ENCODE data around the gene CDH13.

CDH13 gene

DNA sequence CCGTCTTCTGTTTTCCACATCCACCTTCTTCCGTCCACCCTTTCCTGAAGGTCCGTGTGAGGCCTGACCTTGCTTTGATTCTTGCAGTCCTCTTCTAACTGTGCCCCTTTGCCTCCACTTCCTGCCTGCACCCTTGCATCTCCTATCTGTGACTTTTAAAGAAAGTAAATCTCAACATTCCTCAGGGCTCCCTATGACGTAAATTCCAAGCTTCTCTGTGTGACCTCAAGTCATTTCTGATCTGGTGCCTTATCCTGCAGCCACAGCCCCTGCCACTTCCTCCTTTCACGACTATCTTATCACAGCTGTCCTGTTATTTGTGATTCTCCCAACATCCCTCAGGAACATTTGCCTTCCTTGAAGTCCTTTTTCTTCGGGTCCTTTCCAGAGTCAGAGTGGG, 520.5 kb downstream of the CDH13 start:
- no peak overlapping the region for H2BK12ac ChIP-seq (ENCODE audit: low read length)
- no peak for DNase-seq
- H2AFZ ChIP-seq (ENCODE audit: insufficient read depth, low read length, poor library complexity): no peak overlapping the region
- H2AK5ac ChIP-seq (ENCODE audit: low read length): no peak overlapping the region
- H3K18ac ChIP-seq (ENCODE audit: low read length): no peak overlapping the region
- no peaks in the 10 kb centered on the region for H3K9me3 ChIP-seq (ENCODE audit: insufficient read depth, low read depth, low read length)
- H4K91ac ChIP-seq (ENCODE audit: low read depth, low read length): no peak overlapping the region
- no peak overlapping the region for H3K23ac ChIP-seq (ENCODE audit: low read length)
- no peak overlapping the region for H2BK5ac ChIP-seq (ENCODE audit: low read depth, low read length, poor library complexity)
- no peak overlapping the region for H3K9ac ChIP-seq (ENCODE audit: low read length)
- no peak overlapping the region for H3K27ac ChIP-seq (ENCODE audit: low read depth, low read length)
- H2BK120ac ChIP-seq (ENCODE audit: insufficient read depth, low read length, poor library complexity): no peak overlapping the region
- no peak overlapping the region for H3K4me2 ChIP-seq (ENCODE audit: low read length)
- no peak overlapping the region for H3K14ac ChIP-seq (ENCODE audit: low read length)
- H3K79me1 ChIP-seq (ENCODE audit: low read length): no peaks in the 10 kb centered on the region
- H3K36me3 ChIP-seq (ENCODE audit: control insufficient read depth in 1 of 2, insufficient read depth in 2 of 2, low read length in 2 of 2): no peaks in the 10 kb centered on the region
- H3K27me3 ChIP-seq (ENCODE audit: insufficient read depth, low read length): no peaks in the 10 kb centered on the region
- no CpG with 5 or more reads among the region's 6 CpGs for WGBS (ENCODE audit: extremely low coverage, insufficient coverage, insufficient read length)
- no peaks in the 10 kb centered on the region for H3K4me1 ChIP-seq (ENCODE audit: control insufficient read depth in 1 of 2, insufficient read depth in 2 of 2, low read length in 2 of 2)
- H3K4me3 ChIP-seq (ENCODE audit: low read depth, low read length): no peak overlapping the region
- no peak overlapping the region for H4K12ac ChIP-seq (ENCODE audit: low read depth, low read length)
- H3K4ac ChIP-seq (ENCODE audit: low read depth, low read length): no peak overlapping the region
- H4K8ac ChIP-seq (ENCODE audit: low read depth, low read length): no peak overlapping the region
- H3K79me2 ChIP-seq (ENCODE audit: control insufficient read depth, insufficient read depth, low read length, poor library complexity): no peaks in the 10 kb centered on the region

- no CpG with 5 or more reads among the region's 15 CpGs for WGBS (ENCODE audit: extremely low coverage, insufficient coverage, insufficient read length)
- no peak overlapping the region for H3K23ac ChIP-seq (ENCODE audit: low read length)
- H3K27me3 ChIP-seq (ENCODE audit: insufficient read depth, low read length): no peaks in the 10 kb centered on the region
- H4K12ac ChIP-seq (ENCODE audit: low read depth, low read length): no peak overlapping the region
- H3K14ac ChIP-seq (ENCODE audit: low read length): no peak overlapping the region
- H3K36me3 ChIP-seq (ENCODE audit: control insufficient read depth in 1 of 2, insufficient read depth in 2 of 2, low read length in 2 of 2): no peaks in the 10 kb centered on the region
- no peaks in the 10 kb centered on the region for H3K79me1 ChIP-seq (ENCODE audit: low read length)
- no peak for DNase-seq
- H3K4me2 ChIP-seq (ENCODE audit: low read length): no peak overlapping the region
- H2BK5ac ChIP-seq (ENCODE audit: low read depth, low read length, poor library complexity): no peak overlapping the region
- H3K18ac ChIP-seq (ENCODE audit: low read length): no peak overlapping the region
- H2BK12ac ChIP-seq (ENCODE audit: low read length): no peak overlapping the region
- H4K8ac ChIP-seq (ENCODE audit: low read depth, low read length): no peak overlapping the region
- H2BK120ac ChIP-seq (ENCODE audit: insufficient read depth, low read length, poor library complexity): no peak overlapping the region
- no peak overlapping the region for H2AFZ ChIP-seq (ENCODE audit: insufficient read depth, low read length, poor library complexity)
- H3K9me3 ChIP-seq (ENCODE audit: insufficient read depth, low read depth, low read length): no peaks in the 10 kb centered on the region
- no peaks in the 10 kb centered on the region for H3K4me1 ChIP-seq (ENCODE audit: control insufficient read depth in 1 of 2, insufficient read depth in 2 of 2, low read length in 2 of 2)
- H4K91ac ChIP-seq (ENCODE audit: low read depth, low read length): no peak overlapping the region
- no peak overlapping the region for H3K4ac ChIP-seq (ENCODE audit: low read depth, low read length)
- no peaks in the 10 kb centered on the region for H3K79me2 ChIP-seq (ENCODE audit: control insufficient read depth, insufficient read depth, low read length, poor library complexity)
- no peak overlapping the region for H2AK5ac ChIP-seq (ENCODE audit: low read length)
- H3K27ac ChIP-seq (ENCODE audit: low read depth, low read length): no peak overlapping the region
- H3K4me3 ChIP-seq (ENCODE audit: low read depth, low read length): peak overlapping the region; percentile 28
- H3K9ac ChIP-seq (ENCODE audit: low read length): peak overlapping the region; percentile 43
Observed at GRCh38 chr16:83158320-83158957, 531.7 kb downstream of the CDH13 start.

GRCh38 chr16:83159049-83159448, 532.3 kb downstream of the CDH13 start:
- H3K27ac ChIP-seq (ENCODE audit: low read depth, low read length): no peak overlapping the region
- no peak overlapping the region for H3K14ac ChIP-seq (ENCODE audit: low read length)
- no peaks in the 10 kb centered on the region for H3K79me1 ChIP-seq (ENCODE audit: low read length)
- no peak overlapping the region for H4K91ac ChIP-seq (ENCODE audit: low read depth, low read length)
- H2AK5ac ChIP-seq (ENCODE audit: low read length): no peak overlapping the region
- no peaks in the 10 kb centered on the region for H3K4me1 ChIP-seq (ENCODE audit: control insufficient read depth in 1 of 2, insufficient read depth in 2 of 2, low read length in 2 of 2)
- no peak overlapping the region for H3K23ac ChIP-seq (ENCODE audit: low read length)
- no peak overlapping the region for H2BK5ac ChIP-seq (ENCODE audit: low read depth, low read length, poor library complexity)
- H3K9me3 ChIP-seq (ENCODE audit: insufficient read depth, low read depth, low read length): no peaks in the 10 kb centered on the region
- H3K79me2 ChIP-seq (ENCODE audit: control insufficient read depth, insufficient read depth, low read length, poor library complexity): no peaks in the 10 kb centered on the region
- H2AFZ ChIP-seq (ENCODE audit: insufficient read depth, low read length, poor library complexity): no peak overlapping the region
- 100% methylated on average over 1 of the region's 2 CpGs for WGBS (ENCODE audit: extremely low coverage, insufficient coverage, insufficient read length)
- DNase-seq: no peak
- no peak overlapping the region for H2BK12ac ChIP-seq (ENCODE audit: low read length)
- no peak overlapping the region for H3K9ac ChIP-seq (ENCODE audit: low read length)
- H2BK120ac ChIP-seq (ENCODE audit: insufficient read depth, low read length, poor library complexity): no peak overlapping the region
- no peak overlapping the region for H3K4ac ChIP-seq (ENCODE audit: low read depth, low read length)
- no peak overlapping the region for H3K4me3 ChIP-seq (ENCODE audit: low read depth, low read length)
- no peaks in the 10 kb centered on the region for H3K36me3 ChIP-seq (ENCODE audit: control insufficient read depth in 1 of 2, insufficient read depth in 2 of 2, low read length in 2 of 2)
- H4K12ac ChIP-seq (ENCODE audit: low read depth, low read length): no peak overlapping the region
- H3K4me2 ChIP-seq (ENCODE audit: low read length): no peak overlapping the region
- no peak overlapping the region for H3K18ac ChIP-seq (ENCODE audit: low read length)
- H4K8ac ChIP-seq (ENCODE audit: low read depth, low read length): no peak overlapping the region
- no peaks in the 10 kb centered on the region for H3K27me3 ChIP-seq (ENCODE audit: insufficient read depth, low read length)

GRCh38 chr16:83160287-83161020, 533.7 kb downstream of the CDH13 start:
- Histone ChIP-seq H3K18ac (ENCODE audit: low read length) (no peak overlapping the region), H3K4ac (ENCODE audit: low read depth, low read length) (no peak overlapping the region), H3K27ac (ENCODE audit: low read depth, low read length) (no peak overlapping the region), H2AK5ac (ENCODE audit: low read length) (no peak overlapping the region), H3K36me3 (ENCODE audit: control insufficient read depth in 1 of 2, insufficient read depth in 2 of 2, low read length in 2 of 2) (no peaks in the 10 kb centered on the region), H3K9ac (ENCODE audit: low read length) (no peak overlapping the region), H3K4me3 (ENCODE audit: low read depth, low read length) (no peak overlapping the region), H3K27me3 (ENCODE audit: insufficient read depth, low read length) (no peaks in the 10 kb centered on the region), H3K79me2 (ENCODE audit: control insufficient read depth, insufficient read depth, low read length, poor library complexity) (no peaks in the 10 kb centered on the region), H3K23ac (ENCODE audit: low read length) (no peak overlapping the region), H4K8ac (ENCODE audit: low read depth, low read length) (no peak overlapping the region), H3K79me1 (ENCODE audit: low read length) (no peaks in the 10 kb centered on the region), H4K91ac (ENCODE audit: low read depth, low read length) (no peak overlapping the region), H3K9me3 (ENCODE audit: insufficient read depth, low read depth, low read length) (no peaks in the 10 kb centered on the region), H3K4me1 (ENCODE audit: control insufficient read depth in 1 of 2, insufficient read depth in 2 of 2, low read length in 2 of 2) (no peaks in the 10 kb centered on the region), H2BK120ac (ENCODE audit: insufficient read depth, low read length, poor library complexity) (no peak overlapping the region), H3K4me2 (ENCODE audit: low read length) (no peak overlapping the region), H2BK5ac (ENCODE audit: low read depth, low read length, poor library complexity) (no peak overlapping the region), H2AFZ (ENCODE audit: insufficient read depth, low read length, poor library complexity) (no peak overlapping the region), H4K12ac (ENCODE audit: low read depth, low read length) (no peak overlapping the region), H3K14ac (ENCODE audit: low read length) (no peak overlapping the region), H2BK12ac (ENCODE audit: low read length) (no peak overlapping the region)
- no CpG with 5 or more reads among the region's 7 CpGs for WGBS (ENCODE audit: extremely low coverage, insufficient coverage, insufficient read length)
- peak in 1 of 2 donors; percentile 23 for DNase-seq

Measured in trophoblast cell (in vitro differentiated cells and primary cell).